HG02571 (cell line): ENCODE measurements around the gene GPD2.

ENCODE experiments used
- ATAC-seq: cut with Tn5 transposase; IDR thresholded peaks from one replicate; pipeline ENCODE4 v1.9.1; 2021; ENCODE audit warnings: mild to moderate bottlenecking, moderate library complexity; ENCODE audit not compliant: unreplicated experiment

GPD2 gene

GRCh38 chr2:156435396-156435717 lies 822 bp upstream of the GPD2 start:
- no peak for ATAC-seq

- peak; percentile 53 for ATAC-seq
Observed at GRCh38 chr2:156436497-156437085, 412 bp downstream of the GPD2 start.

DNA sequence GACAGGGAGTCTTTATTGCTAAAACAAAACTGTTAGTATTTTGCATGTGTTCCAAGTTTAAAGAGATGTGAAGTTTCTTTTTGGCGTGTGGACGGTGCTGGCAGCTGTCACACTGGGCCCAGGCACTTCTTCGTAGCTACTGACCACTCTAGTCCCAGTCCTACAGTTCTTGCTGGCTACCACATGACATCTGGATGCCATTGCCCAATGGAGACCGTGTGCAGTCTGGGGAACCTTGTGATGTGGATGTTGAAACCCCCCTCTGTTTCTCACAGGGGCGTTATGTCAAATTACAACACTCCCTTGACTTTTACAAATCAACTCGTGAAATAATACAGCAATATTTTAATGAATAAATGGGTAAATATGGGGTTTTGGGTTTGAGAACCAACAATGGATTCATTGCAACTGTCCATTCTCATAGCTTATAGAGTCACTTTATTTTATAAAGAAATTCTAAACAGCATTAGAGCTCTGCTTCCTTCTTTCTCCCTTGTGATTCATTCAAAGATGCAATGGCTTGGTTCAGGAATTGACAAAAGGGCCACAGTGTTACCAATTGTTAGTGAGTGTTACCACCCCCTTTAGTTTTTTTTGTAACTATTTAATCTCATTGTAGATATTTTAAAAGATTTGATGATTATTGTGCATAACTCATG lies 1.2 kb downstream of the GPD2 start:
- ATAC-seq, result peak; percentile 28

DNA sequence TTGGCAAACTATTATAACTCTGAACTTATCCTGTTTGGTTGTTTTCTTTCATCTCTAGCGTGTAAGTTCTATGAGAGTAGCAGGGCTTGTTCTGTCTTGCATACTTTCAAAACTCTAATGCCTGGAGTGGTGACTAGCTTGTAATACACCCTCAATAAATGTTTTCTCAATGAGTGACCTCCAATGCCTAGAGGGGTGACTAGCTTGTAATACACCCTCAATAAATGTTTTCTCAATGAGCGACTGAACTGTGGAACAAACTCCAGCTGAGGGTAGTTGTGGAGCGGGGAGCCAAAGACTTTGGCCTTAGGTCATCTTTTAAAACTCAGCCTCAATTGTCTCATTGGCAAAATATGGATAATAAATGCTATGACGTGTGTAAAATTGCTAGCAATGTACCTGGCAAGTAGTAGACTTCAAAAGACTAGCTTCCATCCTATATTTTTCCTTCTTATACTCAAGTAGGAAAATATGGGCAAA lies 1.8 kb downstream of the GPD2 start:
- no peak for ATAC-seq

- ATAC-seq, result no peak
Observed at GRCh38 chr2:156443089-156443488, 6.9 kb downstream of the GPD2 start.

GRCh38 chr2:156445296-156446220 lies 9.4 kb downstream of the GPD2 start:
- ATAC-seq, result peak; percentile 56

- ATAC-seq, result no peak
Observed at GRCh38 chr2:156447761-156448160, 11.6 kb downstream of the GPD2 start.

GRCh38 chr2:156448766-156449165 lies 12.6 kb downstream of the GPD2 start:
- ATAC-seq, result no peak

- ATAC-seq, result no peak
Observed at GRCh38 chr2:156452971-156453370, 16.8 kb downstream of the GPD2 start.

- no peak for ATAC-seq
Observed at GRCh38 chr2:156455361-156455975, 19.3 kb downstream of the GPD2 start.

DNA sequence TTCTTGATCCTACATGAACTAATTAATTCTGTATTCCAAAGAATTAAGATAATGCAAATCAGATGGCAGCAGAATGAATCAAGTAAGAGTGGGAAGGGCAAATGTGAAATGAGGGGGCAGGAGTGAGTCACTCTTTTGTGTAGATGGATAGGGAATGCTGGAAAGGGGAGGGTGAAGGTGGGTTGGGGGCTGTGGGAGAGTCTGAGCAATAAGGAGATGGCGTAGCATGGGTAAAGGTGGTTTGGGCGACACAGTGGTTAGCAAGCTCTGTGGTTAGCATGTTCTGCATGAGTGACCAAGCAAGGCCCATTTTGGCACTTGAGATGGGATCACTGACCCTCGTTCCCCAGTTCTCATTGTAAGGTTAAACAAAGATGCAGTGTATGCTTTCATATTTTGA lies 20.4 kb downstream of the GPD2 start:
- peak; percentile 69 for ATAC-seq

DNA sequence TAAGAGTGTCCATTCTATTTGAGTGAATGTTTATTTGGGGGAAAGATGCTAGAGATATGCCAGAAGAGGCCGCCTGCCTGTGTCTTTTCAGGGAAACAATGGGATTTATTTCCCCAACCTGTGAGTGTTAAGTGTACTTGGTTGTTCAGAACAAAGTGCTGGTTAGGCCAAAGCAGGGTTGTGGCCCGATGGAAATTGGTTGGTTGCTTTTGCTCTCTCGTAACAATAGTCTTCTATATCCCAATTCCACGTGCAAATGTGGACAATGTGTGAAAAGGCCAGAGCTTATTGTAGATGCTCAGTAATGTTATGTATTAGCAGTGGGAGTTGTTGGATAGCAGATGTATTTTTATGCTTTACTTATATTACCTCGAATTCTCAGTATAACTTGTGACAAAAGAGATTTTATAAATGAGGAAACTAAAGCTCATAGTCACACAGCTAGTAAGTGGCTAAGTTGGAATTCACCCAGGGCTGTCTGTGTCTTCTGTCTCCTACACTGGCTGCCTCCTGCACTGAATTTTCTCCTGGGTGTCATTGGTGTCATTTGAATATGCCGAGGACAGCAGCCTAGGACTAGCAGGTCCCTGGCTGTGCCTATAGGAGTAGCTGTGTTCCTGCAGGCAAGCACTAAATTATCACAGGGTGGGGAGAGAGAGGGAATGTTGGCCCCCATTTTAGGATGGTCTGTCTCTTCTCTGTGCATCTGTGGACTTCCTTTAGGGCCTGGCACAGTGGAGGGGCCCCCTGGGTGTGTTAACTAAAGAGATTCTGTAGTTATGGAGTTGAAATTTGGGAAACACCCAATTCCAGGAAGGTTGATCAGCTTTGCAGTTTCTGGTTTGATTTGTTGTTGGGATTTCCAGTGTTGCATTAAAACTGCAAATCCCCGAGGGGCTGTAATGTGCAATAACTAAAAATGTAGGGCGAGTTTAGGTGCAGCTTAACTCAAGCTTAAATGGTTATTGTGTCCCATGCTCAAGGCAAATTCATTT lies 21.6 kb downstream of the GPD2 start:
- ATAC-seq, result no peak

GRCh38 chr2:156459720-156460119 lies 23.5 kb downstream of the GPD2 start:
- no peak for ATAC-seq

DNA sequence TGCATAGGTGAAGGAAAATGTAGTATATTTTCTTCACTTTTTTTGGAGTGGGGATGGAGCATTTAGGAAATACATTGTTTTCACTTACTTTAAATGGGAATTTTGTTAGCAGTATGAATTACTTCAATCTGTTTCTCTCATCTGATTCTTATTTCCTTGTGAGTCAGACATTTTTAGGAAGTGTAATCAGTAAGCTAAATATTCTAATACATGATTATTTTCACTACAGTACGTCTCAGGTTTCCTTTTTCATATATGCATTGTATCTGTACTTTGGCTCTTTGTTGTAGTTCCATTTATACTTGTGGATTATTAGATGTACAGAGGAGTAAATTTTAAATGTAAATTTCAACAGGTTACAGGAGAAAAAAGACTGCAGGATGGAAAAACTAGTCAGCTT lies 27.9 kb downstream of the GPD2 start:
- ATAC-seq, result no peak

GRCh38 chr2:156465573-156465972 lies 29.4 kb downstream of the GPD2 start:
- no peak for ATAC-seq

GRCh38 chr2:156466739-156467405 lies 30.7 kb downstream of the GPD2 start:
- no peak for ATAC-seq

DNA sequence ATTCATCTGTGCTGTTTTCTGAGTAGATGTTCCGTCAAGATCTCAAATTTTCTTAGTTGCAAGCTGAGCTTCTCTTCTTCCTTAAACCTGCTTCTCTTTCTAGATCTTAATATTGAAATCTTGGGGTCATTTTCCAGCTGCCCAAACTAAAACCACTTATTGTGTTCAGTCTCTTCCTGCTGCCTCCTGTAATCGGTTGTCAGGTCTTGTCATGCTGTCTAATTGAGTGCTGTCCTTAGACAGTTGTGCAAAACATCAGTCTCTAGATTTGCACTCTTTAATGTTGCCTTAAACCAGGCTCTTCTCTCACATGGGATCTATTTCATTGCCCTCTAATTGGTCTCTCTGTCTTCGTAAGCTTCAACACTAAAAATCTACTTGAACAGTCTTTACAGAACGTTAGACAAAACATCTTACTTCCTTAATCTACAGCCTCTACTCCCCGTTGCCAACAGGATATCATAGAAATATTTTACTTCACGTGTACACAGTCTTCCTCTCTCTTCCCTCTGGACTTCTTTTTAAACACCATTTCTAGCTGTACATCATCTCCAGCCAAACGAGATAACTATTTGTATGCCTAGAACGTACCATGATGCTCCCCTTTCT lies 34.9 kb downstream of the GPD2 start:
- no peak for ATAC-seq

DNA sequence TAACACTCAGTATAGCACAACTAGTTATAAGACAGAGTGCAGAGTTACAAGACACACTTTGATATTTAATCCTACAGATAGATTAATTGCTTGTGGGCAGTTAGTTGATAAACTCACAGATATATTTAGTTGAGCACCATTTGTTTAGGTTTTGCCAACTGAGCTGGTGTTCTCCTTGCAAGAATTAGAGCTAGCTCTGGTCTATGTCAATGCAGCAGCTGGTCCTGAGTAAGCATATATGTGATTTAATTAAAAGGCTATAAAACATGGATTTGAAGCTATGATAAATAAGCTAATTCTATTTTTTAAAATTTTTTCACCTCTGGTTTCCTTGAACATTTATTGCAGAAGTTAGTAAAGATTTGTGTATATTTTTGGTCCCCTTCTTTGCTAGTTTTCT lies 35.6 kb downstream of the GPD2 start:
- no peak for ATAC-seq

GRCh38 chr2:156472686-156473085 lies 36.5 kb downstream of the GPD2 start:
- peak; percentile 43 for ATAC-seq
